HG02678 (cell line): ENCODE data around the gene CPZ.
"Not testable (repeated sequence)": the region's sequence is repeated elsewhere in the genome, so short reads cannot be mapped to it uniquely, and the experiment has no call there.

Experiments used
- ATAC-seq: cut with Tn5 transposase; IDR thresholded peaks from one replicate; pipeline ENCODE4 v1.9.1; 2021; ENCODE audit warnings: mild to moderate bottlenecking, moderate library complexity; ENCODE audit not compliant: unreplicated experiment

Gene CPZ

DNA sequence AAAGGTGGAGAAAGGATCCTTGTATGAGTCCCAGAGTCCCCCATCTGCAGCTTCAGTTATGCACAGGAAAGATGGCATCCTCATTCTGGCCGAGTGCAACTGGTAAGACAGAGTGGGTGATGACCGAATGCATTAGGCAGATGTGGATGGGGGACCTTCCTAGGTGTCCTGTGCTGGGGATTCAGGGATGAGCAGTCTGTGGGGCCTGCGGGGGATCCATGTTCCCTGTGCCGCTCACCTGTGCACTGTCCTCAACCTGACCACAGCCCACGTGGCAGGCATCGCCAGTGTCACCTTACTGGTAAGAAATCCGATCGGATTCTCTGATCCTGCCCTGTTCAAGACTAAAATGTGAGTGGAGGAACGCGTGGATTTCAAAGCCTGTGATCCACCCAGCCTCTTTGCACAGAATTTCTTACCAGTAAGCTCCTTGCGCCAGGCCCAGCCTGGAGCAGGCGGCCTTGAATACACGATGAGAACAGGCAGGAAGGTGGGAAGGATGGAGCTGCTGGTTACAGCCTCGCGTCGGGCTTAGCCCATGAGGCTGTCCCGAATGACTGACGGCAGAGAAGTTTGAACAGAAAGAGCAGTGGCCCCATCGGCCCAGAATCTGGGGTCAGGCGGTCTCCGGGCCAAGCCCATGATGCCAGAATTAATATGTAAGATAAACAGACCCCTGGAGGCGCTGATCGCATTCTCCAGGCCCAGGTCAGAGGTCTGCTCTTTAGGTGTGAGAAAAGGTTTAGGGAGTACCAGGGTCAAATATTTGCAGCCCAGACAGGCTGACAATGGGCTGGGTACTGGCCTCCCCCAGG is 56.5 kb downstream of the CPZ start:
- ATAC-seq: no peak

DNA sequence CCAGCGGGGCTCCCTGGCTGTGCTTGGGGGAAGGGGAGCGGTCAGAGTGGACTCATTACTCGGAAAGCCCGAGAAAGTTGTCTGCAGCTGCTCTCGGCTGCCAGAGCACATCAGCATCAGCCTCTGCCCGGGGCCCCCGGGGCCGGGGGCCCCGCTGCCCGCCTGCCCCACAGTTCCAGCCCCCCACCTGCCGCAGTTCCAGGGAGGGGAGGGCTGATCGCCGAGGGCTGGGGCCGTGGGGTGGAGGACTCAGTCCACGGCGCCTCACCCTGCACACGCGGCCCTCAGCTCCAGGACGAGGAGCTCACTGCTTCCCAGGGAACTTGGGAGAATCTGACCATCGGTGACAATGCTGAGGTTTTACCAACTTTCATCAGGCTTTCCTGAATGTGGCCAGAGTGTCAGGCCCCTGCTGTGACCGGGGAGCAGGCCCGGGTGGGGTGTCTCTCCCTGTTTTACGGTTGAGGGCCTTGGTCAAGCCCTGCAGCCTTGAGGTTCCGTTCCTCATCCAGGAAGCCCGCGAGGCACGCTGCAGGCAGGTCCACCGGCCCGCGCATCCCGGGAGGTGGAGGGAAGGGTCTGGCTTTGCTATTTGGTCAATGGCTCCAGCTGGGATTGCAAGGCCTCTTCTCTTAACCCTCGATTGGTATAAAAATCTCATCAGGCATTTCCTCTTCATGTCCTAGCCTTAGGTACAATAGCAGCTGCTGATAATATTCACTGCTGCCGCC is 57.2 kb downstream of the CPZ start:
- no peak for ATAC-seq

DNA sequence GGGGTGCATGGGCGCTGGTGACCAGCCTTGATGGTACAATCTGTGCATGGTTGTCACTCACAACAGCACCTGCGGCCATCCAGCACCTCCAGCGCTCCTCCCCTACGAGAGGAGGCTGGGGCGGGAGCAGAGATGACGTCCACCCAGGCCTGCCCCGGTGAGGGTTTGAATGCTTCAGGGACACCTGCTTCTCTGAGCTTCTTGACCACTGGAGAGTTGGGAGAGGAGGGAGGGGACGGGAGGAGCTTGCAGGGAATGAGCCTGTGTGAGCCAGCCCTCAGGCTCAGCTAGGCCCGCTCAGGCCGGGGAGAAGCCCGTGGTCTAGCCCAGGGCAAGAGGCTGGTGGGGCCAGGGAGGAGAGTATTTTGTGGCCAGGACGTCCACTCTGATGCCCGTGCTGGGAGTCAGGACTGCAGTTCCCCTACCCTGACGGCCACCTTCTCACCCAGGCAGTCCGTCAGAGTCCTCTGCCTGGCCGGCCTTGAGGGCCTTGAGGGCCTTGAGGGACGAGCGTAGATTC is 59.2 kb downstream of the CPZ start:
- ATAC-seq: no peak

DNA sequence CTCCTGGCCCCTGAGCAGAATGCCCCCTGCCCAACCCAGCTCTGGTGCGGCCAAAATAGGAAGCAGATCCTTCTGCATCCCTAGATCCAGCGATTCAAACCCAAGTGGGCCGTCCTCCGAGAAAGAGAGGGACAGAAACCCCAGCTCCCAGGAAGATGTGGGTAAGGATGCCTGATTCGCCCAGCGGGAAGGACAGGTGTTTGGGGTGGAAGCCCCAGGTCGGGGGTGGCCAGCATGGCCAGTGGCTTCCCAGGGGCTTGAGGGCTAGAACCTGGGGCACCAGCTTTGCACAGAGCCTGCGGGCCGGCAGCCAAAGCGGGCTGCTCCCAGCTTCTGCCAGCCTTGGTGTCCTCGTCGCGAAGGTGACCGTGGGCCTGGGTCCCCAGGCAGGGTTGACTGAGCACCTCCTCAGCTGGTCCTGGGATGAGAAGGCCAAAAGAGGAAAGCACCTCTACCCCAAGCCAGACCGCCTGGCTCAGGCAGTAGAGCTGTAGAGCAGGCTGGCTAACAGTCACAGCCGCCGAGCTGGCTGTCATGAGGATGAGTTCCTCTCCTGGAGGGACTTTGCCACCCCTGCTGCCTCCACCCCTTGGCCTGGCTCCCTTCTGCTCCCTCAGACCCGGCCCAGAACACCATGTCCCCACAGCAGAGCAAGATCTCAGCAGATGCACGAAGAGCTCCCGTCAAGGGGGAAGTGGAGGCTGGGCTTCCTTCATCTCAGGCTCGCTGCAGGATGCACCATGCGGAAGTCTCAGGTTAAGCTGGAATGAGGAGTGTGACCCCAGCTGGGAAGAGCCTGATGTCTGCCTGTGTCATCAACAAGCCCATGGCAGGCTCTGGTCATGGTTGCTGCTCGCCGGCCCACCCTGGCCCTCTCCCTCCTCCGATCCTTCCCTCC is 59.9 kb downstream of the CPZ start:
- no peak for ATAC-seq

DNA sequence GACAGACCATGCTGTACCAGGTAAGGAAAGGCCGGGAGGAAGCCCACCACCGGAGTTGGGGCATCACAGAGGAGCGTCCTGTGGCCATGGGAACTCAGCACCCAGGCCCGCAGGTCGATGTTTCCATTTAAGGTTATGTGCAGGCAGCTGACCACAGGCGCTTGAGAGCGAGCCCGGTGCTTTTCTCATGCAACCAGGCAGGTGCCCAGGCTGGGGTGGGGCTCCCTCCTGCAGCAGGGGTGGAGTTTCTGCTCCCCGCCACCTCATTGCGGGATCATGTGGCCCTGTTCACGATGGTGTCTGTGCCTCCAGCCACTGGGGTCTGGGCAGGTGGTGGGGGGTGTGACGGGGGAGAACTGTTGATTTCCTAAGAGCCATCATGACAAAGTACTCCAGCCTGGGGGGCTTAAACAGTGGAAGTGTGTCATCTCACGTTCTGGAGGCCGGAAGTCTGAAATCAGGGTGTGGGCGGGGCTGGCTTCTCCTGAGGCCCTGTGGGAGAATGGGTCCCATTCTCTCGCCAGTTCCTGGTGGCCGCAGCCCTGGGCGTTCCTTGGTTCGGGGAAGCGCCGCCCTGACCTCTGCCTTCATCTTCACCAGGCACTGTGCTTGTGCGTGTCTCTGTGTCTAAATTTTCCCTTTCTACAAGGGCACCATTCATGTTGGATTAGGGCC is 60.9 kb downstream of the CPZ start:
- ATAC-seq: no peak

DNA sequence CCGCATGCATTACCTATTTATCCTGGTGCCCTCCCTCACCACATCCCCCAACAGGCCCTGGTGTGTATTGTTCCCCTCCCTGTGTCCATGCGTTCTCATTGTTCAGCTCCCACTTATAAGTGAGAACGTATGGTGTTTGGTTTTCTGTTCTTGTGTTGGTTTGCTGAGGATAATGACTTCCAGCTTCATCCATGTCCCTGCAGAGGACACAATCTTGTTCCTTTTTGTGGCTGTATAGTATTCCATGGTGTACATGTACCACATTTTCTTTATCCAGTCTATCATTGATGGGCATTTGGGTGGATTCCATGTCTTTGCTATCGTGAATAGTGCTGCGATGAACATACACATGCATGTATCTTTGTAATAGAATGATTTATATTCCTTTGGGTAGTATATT is 61.6 kb downstream of the CPZ start:
- not testable (repeated sequence) for ATAC-seq

DNA sequence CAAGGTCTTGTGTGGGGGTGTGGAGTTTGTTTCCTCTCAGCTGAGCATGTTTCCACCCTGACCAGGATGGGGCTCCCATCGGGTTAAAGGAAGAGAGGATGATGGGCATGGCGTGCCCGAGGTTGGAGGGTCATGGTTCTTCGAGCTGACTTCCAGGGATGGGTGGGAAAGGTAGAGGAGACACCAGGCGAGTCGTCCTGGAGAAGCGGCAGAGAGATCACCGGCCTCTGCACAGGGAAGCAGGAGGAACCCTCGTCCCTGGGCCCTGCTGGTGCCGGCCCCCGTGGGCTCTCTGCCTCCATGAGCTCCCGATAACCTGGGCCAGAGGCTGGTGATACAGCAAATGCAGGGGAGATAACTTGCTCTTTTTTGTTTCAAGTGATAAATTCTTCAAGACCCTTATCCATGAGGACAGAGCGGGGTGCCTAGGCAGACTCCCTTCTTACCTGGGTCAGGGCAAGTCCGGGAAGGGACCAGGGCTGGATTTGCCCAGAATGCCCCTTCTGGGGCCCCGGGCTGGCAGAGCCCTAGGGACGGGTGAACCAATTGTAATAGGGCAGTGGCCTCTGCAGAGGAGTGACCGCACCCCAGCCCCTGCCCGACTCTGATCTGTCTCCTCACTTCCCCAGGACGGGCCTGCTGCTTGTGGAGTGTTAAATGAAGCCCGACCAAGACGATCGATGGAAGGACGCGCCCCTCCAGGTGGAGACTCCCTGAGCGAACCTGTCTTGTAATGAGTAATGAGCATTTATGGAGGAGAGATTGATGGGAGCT is 63.0 kb downstream of the CPZ start:
- ATAC-seq: no peak

DNA sequence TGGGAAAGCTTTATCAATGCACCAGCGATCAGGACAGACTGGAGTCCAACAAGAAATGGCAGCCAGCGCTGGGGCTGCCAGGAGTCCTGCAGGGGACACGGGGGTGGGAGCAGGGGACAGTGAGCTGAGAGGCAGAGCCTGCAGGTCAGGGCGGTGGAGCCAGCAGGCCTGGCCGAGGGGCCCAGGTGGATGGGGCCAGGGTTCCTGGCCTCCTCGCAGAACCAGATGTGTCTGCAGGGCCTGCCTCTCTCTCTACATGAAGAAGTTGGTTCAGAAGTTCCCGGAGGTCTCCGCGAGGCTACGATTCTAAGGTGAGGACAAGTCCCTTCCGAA is 63.6 kb downstream of the CPZ start:
- no peak for ATAC-seq

DNA sequence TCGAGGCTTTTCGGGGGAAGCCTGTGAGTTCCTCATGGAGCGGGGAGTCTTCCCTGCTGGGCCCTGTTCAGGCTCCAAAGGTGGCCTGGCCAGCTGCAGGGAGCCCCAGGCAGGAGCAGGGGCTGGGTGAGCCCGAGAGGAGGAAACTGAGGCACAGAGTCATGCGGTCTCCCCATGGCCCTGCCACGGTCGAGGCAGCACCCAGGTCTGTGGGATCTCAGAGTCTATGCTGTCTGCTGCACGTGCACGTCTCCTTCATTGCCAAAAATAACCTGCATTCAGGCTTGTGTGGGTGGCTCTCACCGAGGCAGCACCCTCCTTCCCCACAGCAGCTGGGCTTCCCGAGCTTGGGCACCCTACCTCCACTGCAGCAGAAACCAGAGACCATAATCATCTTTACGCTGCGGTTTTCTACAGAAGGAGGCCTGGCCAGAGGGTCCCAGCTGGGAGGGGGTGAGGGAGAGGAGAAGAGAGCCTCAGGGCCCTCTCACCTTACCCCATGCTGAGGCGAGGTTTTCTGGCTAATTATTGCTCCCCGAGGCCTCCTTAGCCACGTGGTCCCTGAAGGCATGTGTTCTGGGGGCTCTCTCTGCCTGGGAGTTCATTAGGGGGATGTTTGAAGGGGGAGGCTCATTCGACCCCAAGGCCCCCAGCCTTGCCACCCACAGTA is 64.3 kb downstream of the CPZ start:
- no peak for ATAC-seq

DNA sequence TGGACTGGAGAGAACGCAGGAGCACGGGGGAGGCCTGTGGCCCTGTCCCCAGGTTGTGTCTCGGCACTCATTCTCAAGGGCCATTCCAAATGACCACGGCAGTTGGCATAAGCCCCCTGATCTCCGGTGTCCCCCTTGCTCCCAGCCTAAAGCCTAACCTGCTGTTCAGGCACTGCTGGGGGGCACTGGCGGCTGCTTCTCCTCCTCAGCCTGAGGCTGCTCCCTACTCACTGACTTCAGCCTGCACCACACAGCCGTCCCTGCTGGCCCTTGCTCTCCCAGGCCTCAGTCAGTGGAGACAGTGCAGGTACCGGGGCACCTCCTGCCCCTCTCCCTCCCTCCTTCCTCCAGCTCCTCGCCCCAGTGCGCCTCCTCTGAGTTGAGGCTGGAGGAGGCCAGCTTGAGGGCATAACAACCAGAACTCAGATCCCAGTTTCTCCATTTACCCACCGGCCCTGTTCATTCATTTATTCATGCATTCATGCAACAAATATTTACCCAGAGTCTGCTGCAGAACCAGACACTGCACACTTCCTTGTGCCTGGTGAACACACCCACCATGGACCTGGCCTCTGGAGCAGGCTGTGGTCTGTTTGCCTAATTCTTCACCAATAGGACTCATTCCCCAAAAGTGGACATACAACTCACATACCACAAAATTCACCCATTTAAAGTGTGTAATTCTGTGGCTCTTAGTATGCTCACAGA is 65.0 kb downstream of the CPZ start:
- no peak for ATAC-seq

DNA sequence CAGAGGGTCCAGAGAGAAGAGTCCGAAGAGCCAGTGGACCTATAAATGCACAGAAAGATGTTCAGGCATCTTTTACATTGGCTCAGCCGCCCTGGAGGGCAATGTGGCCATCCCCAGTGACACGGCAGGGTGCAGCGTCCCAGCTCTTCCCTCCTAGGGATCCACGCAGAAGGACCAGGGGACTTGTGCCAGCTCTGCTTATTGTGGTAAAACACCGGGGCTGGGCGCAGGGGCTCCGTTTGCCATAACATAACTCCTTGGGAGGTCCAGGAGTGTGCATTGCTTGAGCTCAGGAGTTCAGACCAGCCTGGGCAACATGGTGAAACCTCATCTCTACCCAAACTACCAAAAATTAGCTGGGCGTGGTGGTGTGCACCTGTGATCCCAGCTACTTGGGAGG is 70.2 kb downstream of the CPZ start:
- ATAC-seq: no peak

DNA sequence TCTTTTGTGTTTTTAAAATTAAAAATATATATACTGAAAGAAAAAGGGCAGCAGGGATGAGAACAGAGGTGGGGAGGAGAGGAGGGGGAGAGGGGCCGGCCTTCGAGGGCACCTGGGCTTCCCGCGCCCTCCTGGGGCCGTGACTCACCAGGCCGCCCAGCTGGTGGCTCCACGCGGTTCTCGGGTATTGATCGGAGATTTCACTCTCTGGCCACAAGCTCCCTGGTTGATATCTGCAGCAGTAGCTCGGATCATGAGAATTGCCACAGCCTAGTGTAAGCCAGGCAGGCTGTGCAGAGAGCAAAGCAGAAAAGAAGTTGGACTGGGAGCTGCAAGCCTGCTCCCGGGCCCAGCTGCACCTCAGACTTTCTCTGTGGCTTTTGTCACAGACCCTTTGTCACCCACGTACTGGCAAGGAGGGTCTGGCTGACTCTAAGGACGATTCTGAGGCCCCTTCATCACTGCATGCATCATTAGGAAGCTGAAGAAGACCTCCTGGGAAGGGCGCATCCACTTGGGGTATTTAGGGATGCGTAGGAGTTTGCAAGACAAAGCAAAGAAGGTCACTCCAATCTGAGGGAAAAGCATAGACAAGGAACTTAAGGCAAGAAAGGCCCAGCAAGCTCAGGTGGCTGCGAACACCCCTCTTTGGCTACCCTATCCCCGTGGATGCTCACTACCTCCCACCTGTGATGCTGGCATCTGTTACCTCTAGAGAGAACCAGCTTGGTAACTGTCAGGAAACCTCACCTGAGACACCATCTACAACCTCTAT is 71.7 kb downstream of the CPZ start:
- no peak for ATAC-seq

DNA sequence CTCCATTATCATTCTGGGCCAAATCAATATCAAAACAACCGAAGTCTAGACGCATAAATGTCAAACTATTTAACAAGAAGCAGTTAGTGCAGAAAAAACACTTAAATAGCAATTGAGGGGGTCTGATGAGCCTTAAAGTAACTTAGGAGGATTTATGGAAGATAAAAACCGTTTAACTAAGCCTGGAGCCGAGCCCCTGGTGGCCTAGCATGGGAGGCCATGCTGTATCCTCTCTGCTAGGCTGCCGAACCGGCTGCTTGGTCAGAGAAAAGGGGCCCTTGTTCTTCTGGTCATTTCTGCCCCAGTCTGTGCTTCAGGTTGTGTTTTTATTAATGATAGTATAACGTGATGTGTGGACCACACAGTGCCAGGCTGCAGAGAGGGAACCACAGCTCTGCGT is 72.4 kb downstream of the CPZ start:
- ATAC-seq: no peak

DNA sequence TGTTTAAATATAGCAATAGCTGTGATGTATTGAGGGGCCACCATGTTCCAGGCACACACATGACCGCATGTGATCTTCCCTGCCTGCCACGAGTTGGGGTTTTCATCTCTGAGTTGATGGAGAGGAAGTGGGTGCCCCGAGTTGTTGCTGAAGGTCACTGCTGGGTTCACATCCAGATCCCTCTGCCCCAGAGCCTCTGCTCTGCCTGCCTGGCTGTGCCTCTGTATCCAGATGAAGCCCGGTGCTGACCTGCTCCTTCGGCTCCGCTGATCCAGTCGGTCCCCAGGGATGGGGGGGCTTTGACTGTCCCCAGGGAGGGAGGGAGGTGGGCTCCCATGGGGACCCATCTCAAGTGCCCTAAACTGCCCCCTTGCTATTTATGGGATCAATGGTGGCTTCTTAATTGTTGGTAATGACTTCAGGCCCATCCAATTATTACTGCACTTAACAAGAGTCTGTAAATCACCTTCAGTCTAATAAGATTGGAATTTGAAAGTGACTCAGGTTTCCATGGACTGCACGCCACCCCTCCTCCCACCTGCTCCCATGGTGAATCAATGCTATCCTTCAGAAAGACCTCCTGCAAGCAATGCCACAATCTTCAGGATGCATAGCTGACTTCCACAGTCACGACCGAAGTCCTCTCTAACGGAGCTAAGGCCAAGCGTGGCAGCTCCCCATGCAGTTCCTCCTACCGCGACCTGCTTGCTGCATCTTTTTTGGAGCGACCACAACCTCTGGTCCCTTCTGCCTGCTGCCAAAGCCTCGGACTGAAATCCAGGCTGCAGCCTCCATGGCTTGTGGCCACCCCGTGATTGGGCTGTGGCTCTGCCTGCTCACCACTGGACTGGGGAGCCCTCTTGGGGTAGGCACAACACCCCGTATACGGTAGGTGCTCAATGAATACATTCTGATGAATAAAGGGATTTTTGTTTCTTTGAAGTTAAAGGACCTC is 73.1 kb downstream of the CPZ start:
- ATAC-seq: no peak

DNA sequence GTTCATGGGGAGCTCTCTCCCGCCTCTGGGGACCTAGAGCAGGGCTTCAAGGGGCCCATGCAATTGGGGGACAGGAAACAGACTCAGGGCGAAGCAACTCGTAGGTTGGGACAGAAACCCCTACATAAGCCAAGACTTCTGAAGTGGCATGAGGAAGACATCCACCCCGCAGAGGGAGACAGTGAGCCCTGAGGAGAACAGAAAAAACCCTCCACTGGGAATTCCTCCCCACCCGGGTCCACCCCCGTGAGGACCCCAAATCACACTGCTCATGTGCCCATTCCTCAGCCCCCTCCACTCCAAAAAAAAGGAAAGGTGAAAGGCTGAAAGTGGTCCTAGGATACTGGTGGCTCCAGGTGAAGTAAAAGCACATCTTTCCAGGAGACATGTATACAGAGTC is 74.0 kb downstream of the CPZ start:
- ATAC-seq: no peak
